ENCODE data around the gene NOL6. TPM values are rescaled to one million over a fixed set of nuclear protein-coding genes. Genes with fewer than 3 reads are reported as not detected.

NOL6 gene
- total and polyA plus RNA-seq, 9 of the 15 experiments (the other 6 are each of a cell fraction or from before 2014, with no cell fraction given), result 7.7 to 58.9 (median 27.0) TPM

GRCh38 chr9:33510262-33511183 is 36.8 kb upstream of the NOL6 start (continued):
- TF ChIP-seq ZNF639 (CRISPR knock-in tag; conservative IDR thresholded peaks at IDR 0.05 in 1 of 2, IDR thresholded peaks at IDR 0.05 in 1 of 2), result no peak
- no peak for TF ChIP-seq E4F1 (CRISPR knock-in tag; IDR thresholded peaks at IDR 0.05; ENCODE audit: borderline replicate concordance)
- TF ChIP-seq PURB (CRISPR knock-in tag; IDR thresholded peaks at IDR 0.05; ENCODE audit: low read depth), result no peak
- TF ChIP-seq NR2C1 (IDR thresholded peaks at IDR 0.05), result no peak
- no peak for TF ChIP-seq NR2C1 (tag; IDR thresholded peaks at IDR 0.05)
- no peak for TF ChIP-seq ZEB2 (IDR thresholded peaks at IDR 0.05)
- TF ChIP-seq MTA1 (IDR thresholded peaks at IDR 0.05; ENCODE audit: borderline replicate concordance), result peak; percentile 90; the same call in 1 of the 2 replicates
- no peak for TF ChIP-seq AFF1 (IDR thresholded peaks at IDR 0.05; ENCODE audit: low read depth in 1 of 2, partially characterized antibody in 2 of 2)
- no peak for TF ChIP-seq NR2C2 (CRISPR knock-in tag; IDR thresholded peaks at IDR 0.05)
- TF ChIP-seq NR2C2 (tag; IDR thresholded peaks at IDR 0.05), result no peak
- no peak for TF ChIP-seq CC2D1A (IDR thresholded peaks at IDR 0.05)
- TF ChIP-seq MBD2 (IDR thresholded peaks at IDR 0.05; ENCODE audit: borderline replicate concordance, low read depth), result no peak
- TF ChIP-seq POLR2AphosphoS5 (IDR thresholded peaks at IDR 0.05; ENCODE audit: control insufficient read depth, insufficient read depth, low read depth, low read length), result peak; percentile 55; the same call in 1 of the 2 replicates
- 0 out of 4 replicates have a peak, but pooled peaks of 1 of the 2 experiments have one; percentile 24 for TF ChIP-seq NONO (IDR thresholded peaks at IDR 0.05; ENCODE audit: low read depth in 2 of 2, low read length in 1 of 2)
- peak; percentile 96 for TF ChIP-seq CREM (IDR thresholded peaks at IDR 0.05; ENCODE audit: low read depth)
- no peak for TF ChIP-seq ZKSCAN1 (IDR thresholded peaks at IDR 0.05; ENCODE audit: low read depth, low read length)
- peak; percentile 94 for TF ChIP-seq NFRKB (IDR thresholded peaks at IDR 0.05; ENCODE audit: low read depth)
- no peak for TF ChIP-seq ERF (CRISPR knock-in tag; IDR thresholded peaks at IDR 0.05)
- peak; percentile 80; the same call in 1 of the 2 replicates for TF ChIP-seq CREB1 (IDR thresholded peaks at IDR 0.05)
- peak; percentile 70; the same call in 1 of the 2 replicates for TF ChIP-seq CREB1 (CRISPR knock-in tag; IDR thresholded peaks at IDR 0.05)
- TF ChIP-seq SRSF1 (IDR thresholded peaks at IDR 0.05; ENCODE audit: low read depth, low read length), result no peak
